ENCODE measurements around the gene CCDC78. TPM values are rescaled to one million over a fixed set of nuclear protein-coding genes. Genes with fewer than 3 reads are reported as not detected.

Gene CCDC78
- total and polyA plus RNA-seq, 5 donors from 2014 or later: 0.37 to 2.5 (median 0.45) TPM

- ATAC-seq (ENCODE audit: low read depth in 2 of 2) (peak; percentile 35 to 49), DNase-seq (peak in 1 of 3 donors; percentile 55)
- Histone ChIP-seq H3K4me1 (ENCODE audit: control insufficient read depth, insufficient read depth, low read length, poor library complexity, severe bottlenecking) (peaks cover 37% of the 10 kb centered on the region), H3K27ac (ENCODE audit: insufficient read depth, low read length, poor library complexity, severe bottlenecking) (no peak overlapping the region), H3K4me3 (ENCODE audit: low read depth, low read length) (no peak overlapping the region), H3K9me3 (ENCODE audit: control insufficient read depth in 2 of 2, low read length in 2 of 2) (no peaks in the 10 kb centered on the region), H3K27me3 (ENCODE audit: control insufficient read depth, insufficient read depth, low read length) (peaks cover 5% of the 10 kb centered on the region), H3K36me3 (ENCODE audit: control insufficient read depth, insufficient read depth, low read length) (no peaks in the 10 kb centered on the region)
- no peak overlapping the region for H3K27ac Mint-ChIP-seq
- H3K4me1 Mint-ChIP-seq: peaks cover 0 to 27% (median 4%) of the 10 kb centered on the region in 4 donors
- no peaks in the 10 kb centered on the region for H3K9me3 Mint-ChIP-seq
- no peak overlapping the region for H3K4me3 Mint-ChIP-seq
- H3K27me3 Mint-ChIP-seq: peaks cover 30% of the 10 kb centered on the region
- no peaks in the 10 kb centered on the region for H3K36me3 Mint-ChIP-seq
Observed at GRCh38 chr16:700684-701584, 25.3 kb downstream of the CCDC78 start.

DNA sequence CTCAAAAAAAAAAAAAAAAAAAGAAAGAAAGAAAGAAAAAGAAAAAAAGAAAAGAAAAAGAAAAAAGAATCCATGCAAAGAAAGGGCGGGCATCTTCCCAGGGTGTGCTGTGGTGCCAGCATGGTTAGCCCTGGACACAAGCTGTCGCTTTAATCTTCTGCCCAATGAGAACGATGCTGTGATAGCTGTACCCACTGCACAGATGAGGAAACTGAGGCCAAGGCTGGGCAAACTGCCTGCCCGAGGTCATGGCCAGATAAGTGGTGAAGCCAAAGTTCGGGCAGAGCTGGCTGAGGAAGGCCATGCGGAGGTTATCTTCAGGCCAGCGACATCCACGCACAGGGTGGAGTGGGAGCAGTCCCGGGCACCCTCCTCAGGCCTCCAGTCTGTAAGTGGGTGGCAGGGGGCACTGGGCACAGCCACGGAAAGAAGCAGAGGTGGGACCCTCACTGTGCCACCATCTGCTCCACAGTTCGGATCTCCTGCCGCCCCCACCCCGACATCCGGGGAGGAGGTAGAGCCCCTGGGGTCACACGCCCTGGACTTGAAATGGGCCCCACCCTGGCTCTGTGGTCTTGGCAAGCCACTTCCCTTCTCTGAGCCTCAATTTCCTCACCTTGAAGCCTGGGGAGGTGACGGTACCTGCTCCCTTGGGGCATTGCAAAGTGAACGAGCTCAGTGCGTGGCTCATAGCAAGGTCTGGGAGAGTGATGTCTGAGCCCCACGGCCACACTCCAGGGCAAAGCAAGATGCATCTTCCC is 27.2 kb downstream of the CCDC78 start:
- Mint-ChIP-seq H3K27ac (no peak overlapping the region), H3K27me3 (peaks cover 26% of the 10 kb centered on the region), H3K4me3 (peak overlapping the region; percentile 49 to 67 (median 61)), H3K9me3 (peaks cover 0 to 1% (median 0%) of the 10 kb centered on the region in 7 donors), H3K36me3 (no peaks in the 10 kb centered on the region), H3K4me1 (peaks cover 0 to 37% (median 4%) of the 10 kb centered on the region in 4 donors)
- Histone ChIP-seq H3K4me3 (ENCODE audit: low read depth, low read length) (no peak overlapping the region), H3K9me3 (ENCODE audit: control insufficient read depth in 2 of 2, low read length in 2 of 2) (no peaks in the 10 kb centered on the region), H3K4me1 (ENCODE audit: control insufficient read depth, insufficient read depth, low read length, poor library complexity, severe bottlenecking) (peaks cover 53% of the 10 kb centered on the region), H3K36me3 (ENCODE audit: control insufficient read depth, insufficient read depth, low read length) (no peaks in the 10 kb centered on the region), H3K27ac (ENCODE audit: insufficient read depth, low read length, poor library complexity, severe bottlenecking) (no peak overlapping the region), H3K27me3 (ENCODE audit: control insufficient read depth, insufficient read depth, low read length) (peaks cover 5% of the 10 kb centered on the region)
- DNase-seq (peak in 1 of 3 donors; percentile 52), ATAC-seq (ENCODE audit: low read depth in 2 of 2) (no peak)

GRCh38 chr16:695355-696089 is 30.7 kb downstream of the CCDC78 start:
- Histone ChIP-seq H3K4me1 (ENCODE audit: control insufficient read depth, insufficient read depth, low read length, poor library complexity, severe bottlenecking) (peaks cover 47% of the 10 kb centered on the region), H3K27ac (ENCODE audit: insufficient read depth, low read length, poor library complexity, severe bottlenecking) (peak overlapping the region; percentile 23), H3K4me3 (ENCODE audit: low read depth, low read length) (peak overlapping the region; percentile 26), H3K9me3 (ENCODE audit: control insufficient read depth in 2 of 2, low read length in 2 of 2) (no peaks in the 10 kb centered on the region), H3K36me3 (ENCODE audit: control insufficient read depth, insufficient read depth, low read length) (no peaks in the 10 kb centered on the region), H3K27me3 (ENCODE audit: control insufficient read depth, insufficient read depth, low read length) (no peaks in the 10 kb centered on the region)
- peak; percentile 79 to 81 for ATAC-seq (ENCODE audit: low read depth in 2 of 2)
- DNase-seq: peak; percentile 60 to 77 (median 76)
- Mint-ChIP-seq H3K27me3 (peaks cover 4% of the 10 kb centered on the region), H3K4me1 (peaks cover 0 to 38% (median 4%) of the 10 kb centered on the region in 4 donors), H3K4me3 (peak overlapping the region; percentile 69 to 87 (median 86)), H3K36me3 (no peaks in the 10 kb centered on the region), H3K9me3 (peaks cover 0 to 1% (median 0%) of the 10 kb centered on the region in 7 donors), H3K27ac (peak overlapping the region; percentile 62 to 96 (median 87))

- no peak overlapping the region for H3K4me3 ChIP-seq (ENCODE audit: low read depth, low read length)
- H3K27ac ChIP-seq (ENCODE audit: insufficient read depth, low read length, poor library complexity, severe bottlenecking): peak overlapping the region; percentile 33
- H3K27me3 ChIP-seq (ENCODE audit: control insufficient read depth, insufficient read depth, low read length): no peaks in the 10 kb centered on the region
- DNase-seq: no peak
- peaks cover 45% of the 10 kb centered on the region for H3K4me1 ChIP-seq (ENCODE audit: control insufficient read depth, insufficient read depth, low read length, poor library complexity, severe bottlenecking)
- Mint-ChIP-seq H3K27me3 (peaks cover 4% of the 10 kb centered on the region), H3K9me3 (peaks cover 0 to 1% (median 0%) of the 10 kb centered on the region in 7 donors), H3K36me3 (no peaks in the 10 kb centered on the region), H3K4me3 (peak overlapping the region in 3 of 4 donors; percentile 55 to 84 (median 61)), H3K4me1 (peaks cover 2 to 40% (median 7%) of the 10 kb centered on the region in 4 donors), H3K27ac (no peak overlapping the region)
- H3K9me3 ChIP-seq (ENCODE audit: control insufficient read depth in 2 of 2, low read length in 2 of 2): no peaks in the 10 kb centered on the region
- ATAC-seq (ENCODE audit: low read depth in 2 of 2): no peak
- H3K36me3 ChIP-seq (ENCODE audit: control insufficient read depth, insufficient read depth, low read length): no peaks in the 10 kb centered on the region
Observed at GRCh38 chr16:694863-695354, 31.3 kb downstream of the CCDC78 start.

- Histone ChIP-seq H3K9me3 (ENCODE audit: control insufficient read depth in 2 of 2, low read length in 2 of 2) (no peaks in the 10 kb centered on the region), H3K36me3 (ENCODE audit: control insufficient read depth, insufficient read depth, low read length) (no peaks in the 10 kb centered on the region), H3K27me3 (ENCODE audit: control insufficient read depth, insufficient read depth, low read length) (no peaks in the 10 kb centered on the region), H3K4me1 (ENCODE audit: control insufficient read depth, insufficient read depth, low read length, poor library complexity, severe bottlenecking) (peaks cover 45% of the 10 kb centered on the region), H3K27ac (ENCODE audit: insufficient read depth, low read length, poor library complexity, severe bottlenecking) (peak overlapping the region; percentile 33), H3K4me3 (ENCODE audit: low read depth, low read length) (no peak overlapping the region)
- Mint-ChIP-seq H3K27me3 (peaks cover under 1% of the 10 kb centered on the region), H3K27ac (no peak overlapping the region), H3K4me1 (peaks cover 2 to 43% (median 9%) of the 10 kb centered on the region in 4 donors), H3K36me3 (no peaks in the 10 kb centered on the region), H3K9me3 (peaks cover 0 to 1% (median 0%) of the 10 kb centered on the region in 7 donors), H3K4me3 (peak overlapping the region; percentile 71 to 88 (median 82))
- no peak for ATAC-seq (ENCODE audit: low read depth in 2 of 2)
- no peak for DNase-seq
Observed at GRCh38 chr16:694187-694862, 31.9 kb downstream of the CCDC78 start.

DNA sequence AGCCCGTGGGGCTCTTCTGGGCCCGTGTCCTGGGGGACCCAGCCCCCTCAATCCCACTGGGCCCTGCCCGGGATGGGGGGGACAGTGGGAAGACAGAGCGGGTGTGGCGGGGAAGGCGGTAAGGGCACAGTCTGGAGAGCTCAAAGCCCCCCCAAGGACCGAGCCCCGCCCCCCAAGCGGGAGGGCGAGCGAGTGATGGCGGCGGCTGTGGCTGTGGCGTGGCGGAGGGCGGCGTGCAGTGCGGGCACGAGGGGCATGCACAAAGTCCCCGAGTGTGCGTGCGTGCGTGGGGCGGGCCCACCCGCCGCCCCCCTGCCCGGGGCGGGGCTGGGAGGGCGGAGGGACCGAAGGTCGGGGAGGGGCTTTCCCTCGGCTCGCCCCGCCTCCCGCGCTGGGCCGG is 32.5 kb downstream of the CCDC78 start:
- Mint-ChIP-seq H3K4me1 (peaks cover 2 to 47% (median 9%) of the 10 kb centered on the region in 4 donors), H3K9me3 (peaks cover 0 to 1% (median 0%) of the 10 kb centered on the region in 7 donors), H3K36me3 (no peaks in the 10 kb centered on the region), H3K4me3 (peak overlapping the region in 3 of 4 donors; percentile 15 to 67 (median 51)), H3K27me3 (no peaks in the 10 kb centered on the region), H3K27ac (no peak overlapping the region)
- H3K27ac ChIP-seq (ENCODE audit: insufficient read depth, low read length, poor library complexity, severe bottlenecking): no peak overlapping the region
- ATAC-seq (ENCODE audit: low read depth in 2 of 2) (no peak), DNase-seq (peak in 1 of 3 donors; percentile 29)
- H3K4me1 ChIP-seq (ENCODE audit: control insufficient read depth, insufficient read depth, low read length, poor library complexity, severe bottlenecking): peaks cover 44% of the 10 kb centered on the region
- no peak overlapping the region for H3K4me3 ChIP-seq (ENCODE audit: low read depth, low read length)
- H3K36me3 ChIP-seq (ENCODE audit: control insufficient read depth, insufficient read depth, low read length): no peaks in the 10 kb centered on the region
- H3K9me3 ChIP-seq (ENCODE audit: control insufficient read depth in 2 of 2, low read length in 2 of 2): no peaks in the 10 kb centered on the region
- no peaks in the 10 kb centered on the region for H3K27me3 ChIP-seq (ENCODE audit: control insufficient read depth, insufficient read depth, low read length)

Data from CD4-positive, CD25-positive, alpha-beta regulatory T cell (primary cell).